Hematopoietic multipotent progenitor cell treated with erythropoietin and hydrocortisone succinate and interleukin-3 and kit ligand, for 6 days (in vitro differentiated cells): ENCODE measurements around the gene PCDHGB5.
A peak's percentile ranks its signal among the peaks of the same experiment; 100 is the strongest.
"Not testable (repeated sequence)": the region's sequence is repeated elsewhere in the genome, so short reads cannot be mapped to it uniquely, and the experiment has no call there.

Experiments
- DNase-seq: peaks from one replicate; pipeline ENCODE4 v3.0.0-alpha.2; 2015

PCDHGB5 gene

DNA sequence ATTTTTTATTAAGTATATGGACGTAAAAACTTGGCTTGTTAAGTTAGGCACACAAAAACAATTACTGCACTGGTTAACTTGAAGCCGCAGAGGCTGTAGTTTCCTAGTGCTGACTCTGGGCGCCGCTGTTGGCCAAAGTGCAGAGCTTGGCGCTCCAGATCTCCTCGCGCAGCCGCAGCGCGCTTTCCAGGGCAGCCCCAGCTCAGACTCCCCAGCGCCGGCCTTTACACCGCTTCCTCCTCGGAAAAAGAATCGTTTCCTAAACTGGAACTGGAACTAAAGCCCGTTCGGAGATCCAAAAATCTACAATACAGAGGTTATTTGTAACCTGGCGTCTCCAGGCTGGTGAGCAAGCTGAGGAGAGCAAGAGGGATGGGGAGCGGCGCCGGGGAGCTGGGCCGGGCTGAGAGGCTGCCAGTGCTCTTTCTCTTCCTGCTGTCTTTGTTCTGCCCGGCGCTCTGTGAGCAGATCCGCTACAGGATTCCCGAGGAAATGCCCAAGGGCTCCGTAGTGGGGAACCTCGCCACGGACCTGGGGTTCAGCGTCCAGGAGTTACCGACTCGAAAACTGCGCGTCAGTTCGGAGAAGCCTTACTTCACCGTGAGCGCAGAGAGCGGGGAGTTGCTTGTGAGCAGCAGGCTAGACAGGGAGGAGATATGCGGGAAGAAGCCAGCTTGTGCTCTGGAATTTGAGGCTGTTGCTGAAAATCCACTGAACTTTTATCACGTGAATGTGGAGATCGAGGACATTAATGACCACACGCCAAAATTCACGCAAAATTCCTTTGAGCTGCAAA is at the start of gene PCDHGB5:
PCDHGB5 (plus strand) TSS at position 192 of the 796 bp plus-strand sequence; CDS start at position 373, 181 bp downstream.
- DNase-seq: peak; percentile 42

DNA sequence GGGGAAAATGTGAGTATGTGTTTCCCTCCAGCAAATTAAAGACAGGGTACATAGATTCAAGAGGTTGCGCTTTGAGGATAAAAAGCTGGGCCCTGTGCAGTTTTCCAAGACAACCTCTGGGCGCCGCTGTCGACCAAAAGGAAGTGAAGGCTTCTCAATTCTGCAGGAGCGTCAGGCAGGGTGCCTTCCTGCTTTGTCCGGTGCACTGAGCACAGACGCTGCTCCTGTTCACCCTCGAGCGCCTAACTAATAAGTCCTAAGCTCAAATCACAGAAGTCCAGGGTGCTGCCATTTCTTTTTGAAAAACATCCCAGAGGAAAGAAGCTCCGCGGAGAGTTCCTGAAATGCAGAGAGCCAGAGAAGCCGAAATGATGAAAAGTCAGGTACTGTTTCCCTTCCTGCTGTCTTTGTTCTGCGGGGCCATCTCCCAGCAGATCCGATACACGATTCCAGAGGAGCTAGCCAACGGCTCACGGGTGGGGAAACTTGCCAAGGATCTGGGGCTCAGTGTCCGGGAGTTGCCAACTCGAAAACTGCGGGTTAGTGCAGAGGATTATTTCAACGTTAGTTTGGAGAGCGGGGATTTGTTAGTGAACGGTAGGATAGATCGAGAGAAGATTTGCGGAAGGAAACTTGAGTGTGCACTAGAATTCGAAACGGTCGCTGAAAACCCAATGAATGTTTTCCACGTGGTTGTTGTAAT is 47.7 kb upstream of the PCDHGB5 start, which contains the start of gene PCDHGB1:
PCDHGB1 (plus strand) TSS at position 183 of the 703 bp plus-strand sequence; CDS start at position 345, 162 bp downstream.
- peak; percentile 30 for DNase-seq

DNA sequence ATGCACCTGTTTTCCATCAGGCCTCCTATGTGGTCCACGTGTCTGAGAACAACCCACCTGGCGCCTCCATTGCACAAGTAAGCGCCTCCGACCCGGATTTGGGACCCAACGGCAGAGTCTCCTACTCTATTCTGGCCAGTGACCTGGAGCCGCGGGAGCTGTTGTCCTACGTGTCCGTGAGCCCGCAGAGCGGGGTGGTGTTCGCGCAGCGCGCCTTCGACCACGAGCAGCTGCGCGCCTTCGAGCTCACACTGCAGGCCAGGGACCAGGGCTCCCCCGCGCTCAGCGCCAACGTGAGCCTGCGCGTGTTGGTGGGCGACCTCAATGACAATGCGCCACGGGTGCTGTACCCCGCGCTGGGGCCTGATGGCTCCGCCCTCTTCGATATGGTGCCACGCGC is 46.2 kb upstream of the PCDHGB5 start:
- DNase-seq: no peak

DNA sequence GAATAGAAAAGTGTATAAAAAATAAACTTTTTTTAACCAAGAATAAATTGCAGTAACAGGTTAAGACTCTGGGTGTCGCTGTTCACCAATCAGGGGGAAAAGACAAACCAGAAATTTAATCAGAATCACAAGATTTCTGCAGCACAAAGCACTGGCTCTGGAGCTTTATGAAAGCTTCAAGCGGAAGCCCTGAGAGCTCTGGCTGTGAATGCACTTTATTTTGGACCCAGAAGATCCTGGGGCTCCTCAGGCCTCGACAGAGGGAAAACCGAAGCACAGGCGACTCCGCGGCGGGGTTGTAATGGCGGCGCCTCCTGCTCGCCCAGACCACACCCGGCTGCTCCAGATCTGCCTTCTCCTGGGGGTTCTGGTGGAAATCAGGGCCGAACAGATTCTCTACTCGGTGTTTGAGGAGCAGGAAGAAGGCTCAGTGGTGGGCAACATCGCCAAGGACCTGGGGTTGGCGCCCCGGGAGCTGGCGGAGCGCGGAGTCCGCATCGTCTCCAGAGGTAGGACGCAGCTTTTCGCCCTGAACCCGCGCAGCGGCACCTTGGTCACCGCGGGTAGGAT is 42.8 kb upstream of the PCDHGB5 start, which contains the start of gene PCDHGA4:
PCDHGA4 (plus strand) TSS at position 122 of the 570 bp plus-strand sequence; CDS start at position 209, 87 bp downstream.
- no peak for DNase-seq

DNA sequence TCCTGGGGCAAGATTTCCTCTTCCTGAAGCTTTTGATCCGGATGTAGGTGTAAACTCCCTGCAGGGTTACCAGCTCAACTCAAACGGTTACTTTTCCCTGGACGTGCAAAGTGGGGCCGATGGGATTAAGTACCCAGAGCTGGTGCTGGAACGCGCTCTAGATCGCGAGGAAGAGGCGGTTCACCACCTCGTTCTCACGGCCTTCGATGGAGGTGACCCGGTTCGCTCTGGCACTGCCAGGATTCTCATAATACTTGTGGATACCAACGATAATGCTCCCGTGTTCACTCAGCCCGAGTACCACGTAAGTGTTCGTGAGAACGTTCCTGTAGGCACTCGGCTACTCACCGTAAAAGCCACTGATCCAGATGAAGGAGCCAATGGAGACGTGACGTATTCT is 42.1 kb upstream of the PCDHGB5 start:
- DNase-seq: no peak

DNA sequence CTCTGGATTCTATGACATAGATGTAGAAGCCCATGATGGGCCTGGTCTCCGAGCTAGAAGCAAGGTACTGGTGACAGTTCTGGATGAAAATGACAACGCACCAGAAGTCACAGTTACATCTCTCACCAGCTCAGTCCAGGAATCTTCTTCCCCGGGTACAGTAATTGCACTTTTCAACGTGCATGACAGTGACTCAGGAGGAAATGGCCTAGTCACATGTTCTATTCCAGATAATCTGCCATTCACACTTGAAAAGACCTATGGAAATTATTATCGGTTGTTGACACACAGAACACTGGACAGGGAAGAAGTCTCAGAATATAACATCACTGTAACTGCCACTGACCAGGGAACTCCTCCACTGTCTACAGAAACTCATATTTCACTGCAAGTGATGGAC is 41.6 kb upstream of the PCDHGB5 start:
- no peak for DNase-seq

DNA sequence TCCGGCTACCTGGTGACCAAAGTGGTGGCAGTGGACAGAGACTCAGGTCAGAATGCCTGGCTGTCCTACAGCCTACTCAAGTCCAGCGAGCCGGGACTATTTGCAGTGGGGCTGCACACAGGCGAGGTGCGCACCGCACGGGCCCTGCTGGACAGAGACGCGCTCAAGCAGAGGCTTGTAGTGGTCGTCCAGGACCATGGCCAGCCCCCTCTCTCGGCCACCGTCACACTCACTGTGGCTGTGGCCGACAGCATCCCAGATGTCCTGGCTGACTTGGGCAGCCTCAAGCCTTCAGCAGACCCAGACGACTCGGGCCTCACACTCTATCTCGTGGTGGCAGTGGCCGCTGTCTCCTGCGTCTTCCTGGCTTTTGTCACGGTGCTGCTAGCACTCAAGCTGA is 40.8 kb upstream of the PCDHGB5 start:
- DNase-seq: no peak

DNA sequence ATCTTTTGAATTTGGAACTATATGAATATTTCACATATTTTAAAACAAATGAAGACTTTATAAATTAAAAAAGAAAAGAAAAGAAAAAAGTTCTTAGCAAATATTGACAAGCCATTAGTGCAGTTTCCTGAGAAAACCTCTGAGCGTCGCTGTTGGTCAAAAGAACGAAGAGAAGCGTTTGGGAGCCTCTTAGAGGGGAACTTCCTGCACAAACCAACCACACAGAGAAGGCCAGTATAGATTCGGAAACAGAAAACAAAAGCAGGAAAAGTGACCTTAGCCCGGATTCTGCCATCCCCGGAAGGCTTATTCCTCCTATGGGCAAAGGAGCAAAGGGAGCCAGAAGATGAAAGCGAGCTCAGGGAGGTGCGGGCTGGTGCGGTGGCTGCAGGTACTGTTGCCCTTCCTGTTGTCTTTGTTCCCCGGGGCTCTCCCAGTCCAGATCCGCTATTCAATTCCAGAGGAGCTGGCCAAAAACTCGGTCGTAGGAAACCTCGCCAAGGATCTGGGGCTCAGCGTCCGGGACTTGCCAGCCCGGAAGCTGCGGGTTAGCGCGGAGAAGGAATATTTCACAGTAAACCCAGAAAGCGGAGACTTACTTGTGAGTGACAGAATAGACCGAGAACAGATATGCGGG is 37.8 kb upstream of the PCDHGB5 start, which contains the start of gene PCDHGB2:
PCDHGB2 (plus strand) TSS at position 205 of the 637 bp plus-strand sequence; CDS start at position 347, 142 bp downstream.
- DNase-seq: peak; percentile 45

DNA sequence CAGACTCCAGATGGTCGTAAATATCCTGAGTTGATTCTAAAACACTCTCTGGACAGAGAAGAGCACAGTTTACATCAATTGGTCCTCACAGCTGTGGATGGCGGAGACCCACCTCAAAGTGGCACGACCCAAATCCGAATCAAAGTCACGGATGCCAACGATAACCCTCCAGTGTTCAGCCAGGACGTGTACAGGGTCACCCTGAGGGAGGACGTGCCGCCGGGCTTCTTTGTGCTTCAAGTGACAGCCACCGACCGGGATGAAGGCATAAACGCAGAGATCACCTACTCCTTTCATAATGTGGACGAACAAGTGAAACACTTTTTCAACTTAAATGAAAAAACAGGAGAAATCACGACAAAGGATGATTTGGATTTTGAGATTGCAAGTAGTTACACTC is 37.1 kb upstream of the PCDHGB5 start:
- no peak for DNase-seq

DNA sequence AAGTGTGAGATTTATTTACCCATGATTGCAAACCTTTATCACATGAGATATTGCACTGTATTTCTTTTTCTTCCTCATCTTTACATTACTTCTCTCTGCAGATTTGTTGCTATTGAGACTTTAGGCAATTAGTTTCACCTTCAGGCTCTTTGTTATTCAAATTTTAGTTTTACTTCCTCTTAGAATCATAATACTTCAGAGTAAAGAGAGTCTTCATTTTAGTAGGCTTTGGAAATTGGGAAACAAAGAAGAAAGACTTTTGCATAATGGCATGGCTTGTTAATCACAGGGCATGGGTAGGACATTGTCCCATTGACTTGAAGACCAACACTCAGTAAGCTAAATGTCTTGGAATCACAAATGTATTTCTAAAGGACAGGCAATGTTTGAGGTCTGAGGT is 35.0 kb upstream of the PCDHGB5 start:
- no peak for DNase-seq

DNA sequence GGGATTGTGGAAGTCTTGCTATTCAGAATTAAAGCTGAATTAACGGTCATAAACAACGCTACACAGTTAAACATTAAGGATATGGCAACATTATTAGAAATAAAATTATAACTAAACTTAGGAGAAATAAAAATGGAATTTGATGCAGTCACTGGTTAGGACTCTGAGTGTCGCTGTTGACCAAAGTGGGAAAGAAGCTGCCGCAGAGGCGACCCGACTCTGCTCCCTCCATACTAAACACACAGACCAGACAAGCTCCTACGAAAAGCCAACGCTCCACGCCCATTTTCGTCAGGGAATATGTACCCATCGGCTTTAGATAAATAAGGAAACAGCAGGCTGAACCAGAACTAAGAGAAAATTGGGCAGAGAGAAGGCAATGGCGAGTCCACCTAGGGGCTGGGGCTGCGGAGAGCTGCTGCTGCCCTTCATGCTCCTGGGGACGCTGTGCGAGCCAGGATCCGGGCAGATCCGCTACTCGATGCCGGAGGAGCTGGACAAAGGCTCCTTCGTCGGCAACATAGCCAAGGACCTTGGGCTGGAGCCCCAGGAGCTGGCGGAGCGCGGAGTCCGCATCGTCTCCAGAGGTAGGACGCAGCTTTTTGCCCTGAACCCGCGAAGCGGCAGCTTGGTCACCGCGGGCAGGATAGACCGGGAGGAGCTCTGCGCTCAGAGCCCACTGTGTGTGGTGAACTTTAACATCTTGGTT is 33.6 kb upstream of the PCDHGB5 start, which contains the start of gene PCDHGA5:
PCDHGA5 (plus strand) TSS at position 211 of the 709 bp plus-strand sequence; CDS start at position 380, 169 bp downstream.
- no peak for DNase-seq

DNA sequence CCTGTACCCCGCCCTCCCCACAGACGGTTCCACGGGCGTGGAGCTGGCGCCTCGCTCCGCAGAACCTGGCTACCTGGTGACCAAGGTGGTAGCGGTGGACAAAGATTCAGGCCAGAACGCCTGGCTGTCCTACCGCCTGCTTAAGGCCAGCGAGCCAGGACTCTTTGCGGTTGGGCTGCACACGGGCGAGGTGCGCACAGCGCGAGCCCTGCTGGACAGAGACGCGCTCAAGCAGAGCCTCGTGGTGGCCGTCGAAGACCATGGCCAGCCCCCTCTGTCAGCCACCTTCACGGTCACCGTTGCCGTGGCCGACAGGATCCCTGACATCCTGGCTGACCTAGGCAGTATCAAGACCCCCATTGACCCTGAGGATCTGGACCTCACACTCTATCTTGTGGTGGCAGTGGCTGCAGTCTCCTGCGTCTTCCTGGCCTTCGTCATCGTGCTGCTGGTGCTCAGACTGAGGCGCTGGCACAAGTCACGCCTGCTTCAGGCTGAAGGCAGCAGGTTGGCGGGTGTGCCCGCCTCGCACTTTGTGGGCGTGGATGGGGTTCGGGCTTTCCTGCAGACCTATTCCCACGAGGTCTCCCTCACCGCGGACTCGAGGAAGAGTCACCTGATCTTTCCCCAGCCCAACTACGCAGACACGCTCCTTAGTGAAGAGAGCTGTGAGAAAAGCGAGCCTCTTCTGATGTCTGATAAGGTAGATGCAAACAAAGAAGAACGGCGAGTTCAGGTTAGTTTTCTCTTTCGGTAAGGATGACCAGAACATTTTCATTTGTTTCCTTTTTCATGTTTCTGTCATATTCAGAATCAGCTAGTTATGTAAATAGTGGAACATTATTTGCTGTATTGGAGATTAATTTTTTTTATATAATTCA is 31.5 kb upstream of the PCDHGB5 start:
- DNase-seq: no peak

DNA sequence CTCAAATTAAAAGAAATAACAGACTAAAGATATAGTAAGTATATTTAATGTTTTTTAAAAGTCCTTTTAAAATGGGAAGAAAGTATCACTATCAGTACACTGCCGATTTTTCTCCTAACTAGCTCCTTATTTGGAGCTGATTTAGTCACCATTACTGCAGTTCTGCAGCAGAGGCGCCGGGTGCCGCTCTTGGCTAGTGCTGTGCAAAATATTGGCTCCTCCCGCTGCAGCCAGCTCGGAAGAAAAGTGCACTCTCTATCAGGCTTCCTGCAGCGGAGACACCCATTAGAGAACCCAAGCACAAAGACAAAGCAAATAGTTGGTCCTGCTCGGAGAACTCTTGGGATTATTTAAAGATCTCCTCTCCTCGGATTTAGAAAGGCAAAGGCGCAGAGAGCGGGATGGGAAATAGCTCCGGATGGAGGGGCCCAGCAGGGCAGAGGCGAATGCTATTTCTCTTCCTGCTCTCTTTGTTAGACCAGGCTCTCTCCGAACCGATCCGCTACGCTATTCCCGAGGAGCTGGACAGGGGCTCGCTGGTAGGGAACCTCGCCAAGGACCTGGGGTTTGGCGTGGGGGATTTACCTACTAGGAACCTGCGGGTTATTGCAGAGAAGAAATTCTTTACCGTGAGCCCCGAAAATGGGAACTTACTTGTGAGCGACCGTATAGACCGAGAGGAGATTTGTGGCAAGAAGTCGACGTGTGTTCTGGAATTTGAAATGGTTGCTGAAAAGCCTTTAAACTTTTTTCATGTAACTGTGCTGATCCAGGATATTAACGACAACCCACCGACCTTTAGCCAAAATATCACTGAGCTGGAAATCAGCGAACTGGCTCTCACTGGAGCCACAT is 27.5 kb upstream of the PCDHGB5 start, which contains the start of gene PCDHGB3:
PCDHGB3 (plus strand) TSS at position 249 of the 855 bp plus-strand sequence; CDS start at position 402, 153 bp downstream.
- DNase-seq: peak; percentile 35

DNA sequence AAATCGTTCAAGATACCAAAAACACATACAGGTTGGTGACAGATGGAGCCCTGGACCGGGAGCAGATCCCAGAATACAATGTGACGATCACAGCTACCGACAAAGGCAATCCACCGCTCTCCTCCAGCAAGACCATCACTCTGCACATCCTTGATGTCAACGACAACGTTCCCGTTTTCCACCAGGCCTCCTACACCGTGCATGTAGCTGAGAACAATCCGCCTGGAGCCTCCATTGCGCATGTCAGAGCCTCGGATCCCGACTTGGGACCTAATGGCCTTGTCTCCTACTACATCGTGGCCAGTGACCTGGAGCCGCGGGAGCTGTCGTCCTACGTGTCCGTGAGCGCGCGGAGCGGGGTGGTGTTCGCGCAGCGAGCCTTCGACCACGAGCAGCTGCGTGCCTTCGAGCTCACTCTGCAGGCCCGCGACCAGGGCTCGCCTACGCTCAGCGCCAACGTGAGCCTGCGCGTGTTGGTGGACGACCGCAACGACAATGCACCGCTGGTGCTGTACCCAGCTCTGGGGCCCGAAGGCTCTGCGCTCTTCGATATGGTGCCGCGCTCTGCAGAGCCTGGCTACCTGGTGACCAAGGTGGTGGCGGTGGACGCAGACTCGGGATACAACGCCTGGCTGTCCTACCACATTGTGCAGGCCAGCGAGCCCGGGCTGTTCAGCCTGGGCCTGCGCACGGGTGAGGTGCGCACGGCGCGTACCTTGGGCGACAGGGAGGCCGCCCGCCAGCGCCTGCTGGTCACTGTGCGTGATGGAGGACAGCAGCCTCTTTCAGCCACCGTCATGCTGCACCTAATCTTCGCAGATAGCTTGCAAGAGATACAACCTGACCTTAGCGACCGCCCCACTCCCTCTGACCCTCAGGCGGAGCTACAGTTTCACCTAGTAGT is 25.9 kb upstream of the PCDHGB5 start:
- DNase-seq: no peak

DNA sequence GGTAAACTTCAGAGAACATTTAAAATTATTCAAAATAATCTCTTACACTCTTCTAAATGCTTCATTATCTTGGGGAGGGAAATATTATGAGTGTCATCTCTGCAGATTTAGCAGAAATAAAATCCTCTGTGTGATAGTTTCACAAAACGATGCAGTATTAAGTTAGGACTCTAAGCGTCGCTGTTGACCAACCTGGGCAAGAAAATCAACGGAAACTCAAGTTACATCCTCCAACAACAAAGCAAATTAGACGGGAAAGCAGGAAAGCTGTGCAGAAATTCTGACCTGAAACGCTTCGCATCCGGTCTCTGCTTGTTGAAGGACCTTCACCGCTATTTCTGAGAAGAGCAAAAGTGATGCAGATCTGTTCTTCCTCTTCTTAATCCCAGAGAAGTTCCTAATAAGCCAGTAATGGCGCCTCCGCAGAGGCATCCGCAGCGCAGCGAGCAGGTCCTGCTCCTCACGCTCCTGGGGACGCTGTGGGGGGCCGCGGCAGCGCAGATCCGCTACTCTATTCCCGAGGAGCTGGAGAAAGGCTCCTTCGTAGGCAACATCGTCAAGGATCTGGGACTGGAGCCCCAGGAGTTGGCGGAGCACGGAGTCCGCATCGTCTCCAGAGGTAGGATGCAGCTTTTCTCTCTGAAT is 24.0 kb upstream of the PCDHGB5 start, which contains the start of gene PCDHGA6:
PCDHGA6 (plus strand) TSS at position 219 of the 645 bp plus-strand sequence; CDS start at position 412, 193 bp downstream.
- DNase-seq: no peak

DNA sequence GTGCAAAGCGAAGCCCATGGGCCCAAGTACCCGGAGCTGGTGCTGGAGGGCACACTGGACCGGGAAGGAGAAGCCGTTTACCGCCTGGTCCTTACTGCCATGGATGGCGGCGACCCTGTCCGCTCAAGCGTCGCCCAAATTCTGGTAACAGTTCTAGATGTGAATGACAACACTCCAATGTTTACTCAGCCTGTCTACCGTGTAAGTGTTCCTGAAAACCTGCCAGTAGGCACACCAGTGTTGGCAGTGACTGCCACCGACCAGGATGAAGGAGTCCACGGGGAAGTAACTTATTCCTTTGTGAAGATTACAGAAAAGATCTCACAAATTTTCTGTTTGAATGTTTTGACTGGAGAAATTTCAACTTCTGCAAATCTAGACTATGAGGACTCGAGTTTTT is 23.1 kb upstream of the PCDHGB5 start:
- no peak for DNase-seq

DNA sequence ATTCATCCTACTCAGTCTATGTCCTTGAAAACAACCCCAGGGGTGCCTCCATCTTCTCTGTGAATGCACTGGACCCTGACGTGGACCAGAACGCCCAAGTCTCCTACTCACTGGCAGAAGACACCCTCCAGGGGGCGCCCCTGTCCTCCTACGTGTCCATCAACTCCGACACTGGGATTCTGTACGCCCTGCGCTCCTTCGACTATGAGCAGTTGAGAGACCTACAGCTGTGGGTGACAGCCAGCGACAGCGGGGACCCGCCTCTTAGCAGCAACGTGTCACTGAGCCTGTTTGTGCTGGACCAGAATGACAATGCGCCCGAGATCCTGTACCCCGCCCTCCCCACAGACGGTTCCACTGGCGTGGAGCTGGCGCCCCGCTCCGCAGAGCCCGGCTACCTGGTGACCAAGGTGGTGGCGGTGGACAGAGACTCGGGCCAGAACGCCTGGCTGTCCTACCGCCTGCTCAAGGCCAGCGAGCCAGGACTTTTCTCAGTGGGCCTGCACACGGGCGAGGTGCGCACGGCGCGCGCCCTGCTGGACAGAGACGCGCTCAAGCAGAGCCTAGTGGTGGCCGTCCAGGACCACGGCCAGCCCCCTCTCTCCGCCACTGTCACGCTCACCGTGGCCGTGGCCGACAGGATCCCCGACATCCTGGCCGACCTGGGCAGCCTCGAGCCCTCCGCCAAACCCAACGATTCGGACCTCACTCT is 22.1 kb upstream of the PCDHGB5 start:
- not testable (repeated sequence) for DNase-seq
